ENCODE measurements around the gene ACSL6.

Gene ACSL6

DNA sequence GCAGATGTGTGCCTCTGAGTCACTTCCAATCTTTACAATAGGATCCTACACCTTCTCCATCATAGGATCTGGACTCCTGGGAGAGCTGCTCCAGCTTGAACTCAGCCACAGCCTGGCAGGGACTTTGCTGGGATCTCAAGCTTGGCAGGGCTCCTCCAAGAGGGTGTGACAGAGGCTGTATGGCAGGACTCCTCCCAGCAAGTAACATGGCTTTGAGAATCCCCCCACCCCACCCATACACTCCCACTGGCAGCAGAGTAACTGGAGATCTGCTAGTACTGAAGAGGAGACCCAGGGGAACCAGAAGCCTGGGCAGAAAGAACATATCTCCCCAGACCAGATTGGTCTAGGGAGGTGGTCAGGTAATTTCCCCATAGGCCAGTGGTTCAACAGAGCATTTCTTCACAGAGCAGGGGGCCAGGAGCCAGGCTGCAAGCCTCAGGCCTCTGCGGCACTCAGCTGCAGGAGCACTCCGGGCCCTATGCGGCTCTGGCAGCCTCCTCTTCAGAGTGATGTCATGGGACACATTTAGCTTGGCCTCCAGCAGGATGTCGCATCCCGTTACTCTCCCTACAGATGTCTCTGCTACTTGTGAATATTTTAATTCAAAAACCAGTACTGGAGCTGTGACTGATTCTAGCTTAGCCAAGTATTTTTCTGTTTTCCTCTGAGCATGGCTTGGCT, 1.7 kb upstream of the ACSL6 start:
- peak; percentile 57 for DNase-seq

DNA sequence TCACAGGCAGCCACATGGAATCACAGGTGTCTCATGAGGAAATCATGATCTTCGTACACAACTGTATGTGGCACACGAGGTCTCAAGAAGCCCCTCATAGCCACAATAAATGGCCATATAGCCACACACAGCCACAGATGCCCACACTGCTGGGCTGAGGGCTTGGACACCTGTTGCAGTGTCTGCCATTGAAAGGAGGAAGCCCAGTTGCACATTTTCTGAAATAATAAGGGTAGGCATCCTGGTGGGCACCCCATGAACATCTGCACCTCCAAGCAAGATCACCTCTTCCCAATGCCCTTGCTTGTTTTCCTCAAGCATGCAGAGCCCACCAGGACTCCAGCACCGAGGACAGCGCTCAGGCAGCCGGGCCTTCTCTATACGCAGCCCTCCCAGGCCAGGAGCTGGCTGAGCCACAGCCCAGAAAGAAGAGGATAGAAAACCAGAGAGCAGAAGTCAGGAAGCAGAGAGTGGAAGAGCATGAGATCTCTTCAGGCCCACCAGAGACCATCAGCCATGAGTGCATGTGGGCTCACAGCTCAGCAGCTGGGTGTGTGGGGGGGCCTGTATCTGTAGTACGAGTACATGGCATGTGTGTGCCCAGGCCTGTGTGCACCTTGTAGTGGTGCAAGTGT, 1.0 kb upstream of the ACSL6 start:
- peak; percentile 58 for DNase-seq

- no peak for DNase-seq
Observed at GRCh38 chr5:132010989-132011621, 353 bp downstream of the ACSL6 start.

DNA sequence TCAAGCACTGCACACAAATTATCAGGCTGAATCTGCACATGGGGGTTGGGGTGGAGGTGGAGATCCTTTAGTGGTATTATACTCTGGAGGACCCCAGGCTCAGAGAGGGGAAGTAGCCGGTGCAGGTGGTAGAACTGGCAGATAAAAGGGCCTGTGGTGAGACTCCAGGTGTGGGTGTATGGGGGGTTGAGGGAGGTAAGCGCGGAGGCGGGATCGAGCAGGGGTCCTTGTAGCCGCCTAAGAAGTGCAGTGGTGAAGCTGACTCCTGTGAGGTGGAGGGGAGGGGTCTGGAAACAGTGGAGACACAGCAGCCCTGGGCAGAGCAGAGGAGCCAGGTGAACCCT, 841 bp downstream of the ACSL6 start:
- DNase-seq: peak; percentile 57

DNA sequence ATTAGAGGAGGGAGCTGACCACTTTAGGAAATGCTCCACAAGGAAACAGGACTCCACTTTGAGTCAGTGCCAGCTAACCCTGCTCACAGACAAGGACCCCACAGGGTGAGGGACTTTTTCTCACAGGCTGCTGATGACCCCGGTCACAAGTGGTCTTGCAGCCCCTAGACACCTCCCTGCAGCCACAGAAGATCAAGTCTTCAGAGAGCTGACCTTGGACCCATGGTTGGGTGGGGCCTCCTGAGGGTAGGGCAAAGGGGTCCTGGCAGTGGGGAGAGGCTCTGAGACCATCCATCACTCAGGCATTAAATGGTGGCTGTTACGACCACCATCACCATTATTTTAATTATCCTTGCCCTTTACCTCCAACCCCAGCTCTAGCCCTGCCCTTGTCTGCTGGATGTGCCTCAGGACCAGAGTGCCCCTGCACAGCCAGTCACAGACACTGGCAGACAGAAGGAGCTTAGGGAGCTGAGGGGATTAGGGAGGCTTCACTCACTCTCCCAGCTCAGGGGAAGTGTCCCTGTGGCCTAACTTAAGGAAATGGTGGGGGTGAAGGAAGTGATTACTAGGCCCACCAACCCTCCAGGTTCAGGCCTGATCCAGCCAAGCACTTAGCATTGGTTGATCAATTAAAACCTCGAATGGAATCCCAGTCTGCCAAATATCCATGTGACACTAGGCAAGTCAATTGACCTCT, 1.6 kb downstream of the ACSL6 start:
- DNase-seq: peak; percentile 52

GRCh38 chr5:132008961-132009680, 2.3 kb downstream of the ACSL6 start:
- DNase-seq: peak; percentile 56

GRCh38 chr5:132008163-132008473, 3.3 kb downstream of the ACSL6 start:
- DNase-seq: no peak

DNA sequence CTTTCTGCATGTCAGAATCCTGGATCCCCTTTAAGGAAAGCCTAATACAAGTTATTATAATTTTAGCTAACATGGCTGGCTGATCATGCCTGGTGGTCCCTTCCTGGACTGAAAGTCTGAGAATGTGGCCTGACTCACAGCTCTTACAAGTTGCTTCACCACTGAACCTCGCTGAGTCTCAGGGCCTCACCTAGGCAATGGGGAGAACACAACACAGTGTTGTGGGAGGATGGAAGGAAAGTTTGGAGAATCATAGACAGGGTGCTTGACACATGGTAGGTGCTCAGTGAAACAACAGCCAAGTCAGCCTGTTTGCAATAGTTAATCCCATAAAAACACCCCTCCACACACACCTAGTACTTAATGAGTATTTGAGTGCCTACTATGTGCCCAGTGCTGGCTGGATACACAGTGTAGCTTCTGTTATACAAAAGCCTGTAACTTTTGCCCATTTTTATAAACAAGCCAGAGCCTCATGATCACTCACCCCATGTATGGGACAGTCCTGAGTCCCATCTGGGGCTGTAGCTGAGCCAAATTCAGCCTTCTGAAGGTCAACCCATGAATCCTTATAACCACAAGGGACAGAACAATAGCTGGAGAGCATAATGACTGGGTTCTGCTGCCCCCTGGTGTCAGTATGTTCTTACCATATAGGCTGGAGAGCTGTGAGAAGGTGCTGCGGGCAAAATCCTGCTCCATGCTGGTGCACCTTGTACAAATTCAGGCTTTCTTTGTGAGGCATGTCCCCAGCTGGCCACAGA, 3.9 kb downstream of the ACSL6 start:
- peak; percentile 87 for DNase-seq

- no peak for DNase-seq
Observed at GRCh38 chr5:132006331-132007120, 4.9 kb downstream of the ACSL6 start.

- DNase-seq: no peak
Observed at GRCh38 chr5:132005591-132005990, 5.9 kb downstream of the ACSL6 start.

- no peak for DNase-seq
Observed at GRCh38 chr5:132003982-132004381, 7.5 kb downstream of the ACSL6 start.

DNA sequence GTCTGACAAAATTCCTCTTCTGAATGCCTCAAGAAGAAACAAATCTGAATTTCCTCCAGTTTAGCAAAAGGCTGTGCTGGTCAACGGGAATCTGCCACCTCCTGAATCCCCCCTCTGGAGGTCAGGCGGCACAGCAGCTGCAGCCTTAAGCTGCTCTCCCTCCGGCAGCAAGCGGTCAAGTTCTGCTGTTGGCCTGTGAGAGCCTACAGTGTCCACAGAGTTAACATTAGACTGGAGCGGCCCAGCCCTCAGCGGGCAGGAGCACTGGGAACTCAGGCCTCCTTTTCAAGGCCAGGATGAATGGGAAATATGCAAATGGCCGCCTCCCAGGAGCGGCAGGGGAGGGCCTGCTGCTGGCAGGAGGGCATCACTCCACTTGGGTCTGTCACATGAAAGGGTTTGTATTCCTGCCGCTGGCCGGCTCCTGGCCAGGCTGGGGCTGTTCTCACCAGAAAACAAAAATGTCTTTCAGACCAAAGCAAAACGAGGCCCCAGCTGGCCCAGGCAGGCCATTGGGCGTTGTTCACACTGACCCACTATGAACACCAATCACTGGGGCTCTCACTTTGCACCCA, 8.2 kb downstream of the ACSL6 start:
- DNase-seq: no peak

DNA sequence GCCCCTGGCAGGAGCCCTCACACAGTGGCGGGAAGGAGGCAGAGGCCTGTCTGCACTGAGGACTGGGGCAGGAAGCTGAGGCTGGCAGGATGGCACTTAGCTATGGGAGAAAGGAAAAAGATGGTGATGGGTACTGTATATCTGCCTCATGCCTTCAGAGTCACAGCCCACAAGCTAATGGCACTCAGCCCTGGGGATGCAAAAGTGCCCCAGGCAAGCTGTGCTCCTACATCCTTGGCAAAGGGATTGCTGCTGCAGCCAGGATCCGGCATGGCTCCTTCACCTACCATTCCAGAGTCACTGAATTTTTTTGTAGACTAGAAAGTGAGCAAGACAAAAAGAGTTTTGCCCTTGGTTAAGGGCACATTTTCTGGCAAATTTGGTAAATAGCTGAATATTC, 8.7 kb downstream of the ACSL6 start:
- DNase-seq: no peak

DNA sequence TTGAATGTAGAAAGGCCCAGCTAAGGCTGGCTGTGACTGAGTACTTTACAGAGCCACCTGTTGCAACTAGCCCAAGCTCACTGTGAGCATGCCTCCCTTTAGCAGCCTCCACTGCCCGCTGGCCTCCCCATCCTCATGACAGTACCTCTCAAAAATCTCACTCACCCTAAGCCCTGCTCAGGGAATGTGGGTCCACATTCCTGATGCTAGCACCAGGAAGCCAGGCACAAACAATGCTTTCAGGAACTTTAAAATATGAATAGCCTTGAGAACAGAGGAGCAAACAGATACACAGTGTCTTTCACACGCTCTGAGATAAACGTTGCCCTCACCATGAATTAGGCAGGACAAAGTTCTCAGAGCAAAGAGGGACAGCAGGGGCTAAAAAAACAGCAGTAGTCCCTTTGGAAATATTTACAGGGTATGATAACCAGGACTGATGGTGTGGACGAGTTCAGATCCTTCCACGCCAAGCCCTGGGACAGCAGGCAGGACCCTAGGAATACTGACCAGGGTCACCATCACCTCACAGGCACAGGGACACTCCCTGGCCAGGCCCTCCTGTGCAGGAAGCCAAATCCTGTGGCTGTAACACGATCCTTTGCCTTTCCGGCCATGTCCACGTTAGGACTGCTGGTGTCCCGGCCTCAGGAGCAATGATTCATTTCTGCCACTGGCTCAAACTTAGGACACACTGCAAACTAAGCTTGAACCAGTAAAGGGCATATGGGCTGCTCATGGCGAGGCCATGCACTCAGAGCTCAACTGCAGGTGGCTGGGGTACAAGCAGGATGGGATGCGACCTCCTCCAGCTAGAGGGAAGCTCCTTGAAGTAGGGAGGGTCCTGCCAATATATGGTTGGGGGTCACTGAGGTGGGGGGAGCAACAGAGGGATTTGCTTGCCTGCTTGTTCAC, 9.6 kb downstream of the ACSL6 start:
- DNase-seq: no peak

- DNase-seq: peak; percentile 77
Observed at GRCh38 chr5:132000677-132001453, 10.6 kb downstream of the ACSL6 start.

DNA sequence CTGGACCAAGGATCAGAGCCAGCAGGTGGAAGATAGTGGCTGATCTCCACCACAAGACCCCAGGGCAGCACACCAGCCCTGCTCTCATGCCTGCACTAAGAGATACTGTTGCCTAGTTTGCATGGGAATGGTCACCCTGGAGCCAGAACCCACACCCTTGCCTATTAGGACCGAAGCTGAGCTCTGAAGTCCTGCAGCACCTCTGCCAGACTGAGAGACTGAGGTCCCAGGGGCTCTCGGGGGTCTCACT, 11.3 kb downstream of the ACSL6 start:
- DNase-seq: no peak

- DNase-seq: no peak
Observed at GRCh38 chr5:131999441-132000240, 11.8 kb downstream of the ACSL6 start.

GRCh38 chr5:131999041-131999440, 12.4 kb downstream of the ACSL6 start:
- DNase-seq: no peak

Measured in activated effector memory CD4-positive, alpha-beta T cell treated with anti-CD3 and anti-CD28 coated beads, Interleukin-2, amount 50 U/mL, for 16 hours (primary cell).